WI38 (cell line): ENCODE data around the gene FAT4.

Source experiments
- H3K4me3 ChIP-seq: 2 replicates; pipeline ENCODE4 v1.5.1; 2011; ENCODE audit warnings: low read depth, mild to moderate bottlenecking, control low read depth, low read length
- CTCF ChIP-seq: IDR thresholded peaks from 2 replicates; pipeline ENCODE4 v1.5.1; 2012; ENCODE audit warnings: low read depth, mild to moderate bottlenecking, control low read depth, low read length

The FAT4 gene

GRCh38 chr4:125331116-125331515 is 16.4 kb downstream of the FAT4 start:
- no peak for TF ChIP-seq CTCF
- H3K4me3 ChIP-seq, result no peak overlapping the region

- no peak for TF ChIP-seq CTCF
- H3K4me3 ChIP-seq, result no peak overlapping the region
These were observed 20.2 kb downstream of the FAT4 start for GRCh38 chr4:125334926-125335325.

GRCh38 chr4:125338814-125339213 is 24.1 kb downstream of the FAT4 start:
- no peak overlapping the region for H3K4me3 ChIP-seq
- no peak for TF ChIP-seq CTCF

- H3K4me3 ChIP-seq, result no peak overlapping the region
- no peak for TF ChIP-seq CTCF
These were observed 29.4 kb downstream of the FAT4 start for GRCh38 chr4:125344198-125344597.

GRCh38 chr4:125346616-125347015 is 31.9 kb downstream of the FAT4 start:
- H3K4me3 ChIP-seq, result no peak overlapping the region
- TF ChIP-seq CTCF, result no peak

GRCh38 chr4:125350470-125351135 is 35.8 kb downstream of the FAT4 start:
- no peak for TF ChIP-seq CTCF

GRCh38 chr4:125352521-125352920 is 37.8 kb downstream of the FAT4 start:
- TF ChIP-seq CTCF, result no peak

More at GRCh38 chr4:125350470-125351135, 35.8 kb downstream of the FAT4 start:
- no peak overlapping the region for H3K4me3 ChIP-seq

More at GRCh38 chr4:125352521-125352920, 37.8 kb downstream of the FAT4 start:
- H3K4me3 ChIP-seq, result no peak overlapping the region
